SU-DHL-6 (cell line): ENCODE results near the gene CASP9.

Experiments
- CTCF ChIP-seq: fragments of 200-600 bp; sonication (generic); IDR thresholded peaks from one replicate; pipeline ENCODE4 v1.5.1; 2017; ENCODE audit warnings: antibody characterized with exemption, mild to moderate bottlenecking, low read length, moderate library complexity; ENCODE audit not compliant: insufficient read depth, poor library complexity, severe bottlenecking
- EZH2phosphoT487 ChIP-seq: fragments of 200-600 bp; sonication (generic), shearing (Covaris generic); conservative IDR thresholded peaks from 2 replicates; pipeline ENCODE4 v1.6.1; 2018; ENCODE audit warnings: mild to moderate bottlenecking, antibody characterized with exemption, low read length, moderate library complexity, mixed read lengths

- no peak for TF ChIP-seq CTCF
- no peak for TF ChIP-seq EZH2phosphoT487
Observed at GRCh38 chr1:15460708-15461095, 63.3 kb downstream of the CASP9 start.
